T-helper 1 cell treated with Interleukin-12 subunit alpha and Interleukin-12 subunit beta and Interleukin-4 antibody, amounts not matched to agents 30 μg/mL and 1 μg/mL, for 36 hours (primary cell): ENCODE measurements around the gene QSOX2.

Source experiments
- H3K27ac Mint-ChIP-seq: one replicate; pipeline ENCODE4 v1.8.0; 2021; ENCODE audit warnings: mild to moderate bottlenecking, mixed read lengths
- H3K27me3 Mint-ChIP-seq: one replicate; pipeline ENCODE4 v1.8.0; 2021; ENCODE audit warnings: low read depth, mixed read lengths
- H3K36me3 Mint-ChIP-seq: one replicate; pipeline ENCODE4 v1.8.0; 2021; ENCODE audit warnings: low read depth, mixed read lengths
- H3K4me1 Mint-ChIP-seq: one replicate; pipeline ENCODE4 v1.8.0; 2021; ENCODE audit warnings: low read depth, mixed read lengths
- H3K4me3 Mint-ChIP-seq: one replicate; pipeline ENCODE4 v1.8.0; 2021; ENCODE audit warnings: mild to moderate bottlenecking, moderate library complexity, mixed read lengths
- H3K9me3 Mint-ChIP-seq: one replicate; pipeline ENCODE4 v1.8.0; 2021; ENCODE audit warnings: mixed read lengths

Gene QSOX2

GRCh38 chr9:136233868-136234267, 11.7 kb downstream of the QSOX2 start:
- Mint-ChIP-seq H3K4me1 (peaks cover 30% of the 10 kb centered on the region), H3K36me3 (peaks cover 7% of the 10 kb centered on the region), H3K9me3 (no peaks in the 10 kb centered on the region), H3K27ac (peak overlapping the region; percentile 47), H3K27me3 (no peaks in the 10 kb centered on the region), H3K4me3 (no peak overlapping the region)

- peaks cover 7% of the 10 kb centered on the region for H3K36me3 Mint-ChIP-seq
- no peak overlapping the region for H3K4me3 Mint-ChIP-seq
- H3K4me1 Mint-ChIP-seq, result peaks cover 30% of the 10 kb centered on the region
- H3K27ac Mint-ChIP-seq, result peak overlapping the region; percentile 47
- H3K27me3 Mint-ChIP-seq, result no peaks in the 10 kb centered on the region
- H3K9me3 Mint-ChIP-seq, result no peaks in the 10 kb centered on the region
Measured at GRCh38 chr9:136233411-136233810, 12.2 kb downstream of the QSOX2 start.

- H3K4me3 Mint-ChIP-seq, result no peak overlapping the region
- H3K36me3 Mint-ChIP-seq, result peaks cover 7% of the 10 kb centered on the region
- H3K9me3 Mint-ChIP-seq, result no peaks in the 10 kb centered on the region
- H3K4me1 Mint-ChIP-seq, result peaks cover 32% of the 10 kb centered on the region
- no peaks in the 10 kb centered on the region for H3K27me3 Mint-ChIP-seq
- H3K27ac Mint-ChIP-seq, result peak overlapping the region; percentile 94
Measured at GRCh38 chr9:136232969-136233368, 12.6 kb downstream of the QSOX2 start.

GRCh38 chr9:136231478-136232297, 13.9 kb downstream of the QSOX2 start:
- Mint-ChIP-seq H3K9me3 (no peaks in the 10 kb centered on the region), H3K4me1 (peaks cover 33% of the 10 kb centered on the region), H3K27ac (peak overlapping the region; percentile 94), H3K4me3 (peak overlapping the region; percentile 73), H3K36me3 (peaks cover 7% of the 10 kb centered on the region), H3K27me3 (no peaks in the 10 kb centered on the region)

GRCh38 chr9:136230773-136231172, 14.8 kb downstream of the QSOX2 start:
- Mint-ChIP-seq H3K4me1 (peaks cover 33% of the 10 kb centered on the region), H3K27ac (peak overlapping the region; percentile 63), H3K36me3 (peaks cover 7% of the 10 kb centered on the region), H3K27me3 (no peaks in the 10 kb centered on the region), H3K9me3 (no peaks in the 10 kb centered on the region), H3K4me3 (no peak overlapping the region)

GRCh38 chr9:136230365-136230764, 15.2 kb downstream of the QSOX2 start:
- Mint-ChIP-seq H3K9me3 (no peaks in the 10 kb centered on the region), H3K4me3 (no peak overlapping the region), H3K27ac (no peak overlapping the region), H3K4me1 (peaks cover 33% of the 10 kb centered on the region), H3K36me3 (peaks cover 7% of the 10 kb centered on the region), H3K27me3 (no peaks in the 10 kb centered on the region)

GRCh38 chr9:136229096-136230065, 16.2 kb downstream of the QSOX2 start:
- Mint-ChIP-seq H3K27ac (no peak overlapping the region), H3K27me3 (no peaks in the 10 kb centered on the region), H3K36me3 (peaks cover 7% of the 10 kb centered on the region), H3K4me1 (peaks cover 35% of the 10 kb centered on the region), H3K9me3 (no peaks in the 10 kb centered on the region), H3K4me3 (no peak overlapping the region)

- Mint-ChIP-seq H3K4me3 (no peak overlapping the region), H3K27ac (no peak overlapping the region), H3K4me1 (peaks cover 32% of the 10 kb centered on the region), H3K36me3 (peaks cover 8% of the 10 kb centered on the region), H3K27me3 (no peaks in the 10 kb centered on the region), H3K9me3 (no peaks in the 10 kb centered on the region)
Measured at GRCh38 chr9:136228107-136228875, 17.3 kb downstream of the QSOX2 start.

GRCh38 chr9:136226680-136227407, 18.8 kb downstream of the QSOX2 start:
- no peak overlapping the region for H3K4me3 Mint-ChIP-seq
- H3K4me1 Mint-ChIP-seq, result peaks cover 21% of the 10 kb centered on the region
- H3K36me3 Mint-ChIP-seq, result peaks cover 12% of the 10 kb centered on the region

GRCh38 chr9:136225748-136226679, 19.6 kb downstream of the QSOX2 start:
- Mint-ChIP-seq H3K4me1 (peaks cover 14% of the 10 kb centered on the region), H3K4me3 (no peak overlapping the region), H3K9me3 (no peaks in the 10 kb centered on the region), H3K36me3 (peaks cover 15% of the 10 kb centered on the region), H3K27ac (no peak overlapping the region), H3K27me3 (no peaks in the 10 kb centered on the region)

More at GRCh38 chr9:136226680-136227407, 18.8 kb downstream of the QSOX2 start:
- Mint-ChIP-seq H3K27ac (no peak overlapping the region), H3K9me3 (no peaks in the 10 kb centered on the region), H3K27me3 (no peaks in the 10 kb centered on the region)

GRCh38 chr9:136225366-136225747, 20.3 kb downstream of the QSOX2 start:
- no peaks in the 10 kb centered on the region for H3K9me3 Mint-ChIP-seq
- H3K27ac Mint-ChIP-seq, result no peak overlapping the region
- H3K4me3 Mint-ChIP-seq, result no peak overlapping the region
- peaks cover 12% of the 10 kb centered on the region for H3K4me1 Mint-ChIP-seq
- H3K36me3 Mint-ChIP-seq, result peaks cover 12% of the 10 kb centered on the region
- H3K27me3 Mint-ChIP-seq, result no peaks in the 10 kb centered on the region

- no peak overlapping the region for H3K4me3 Mint-ChIP-seq
- no peaks in the 10 kb centered on the region for H3K9me3 Mint-ChIP-seq
- H3K36me3 Mint-ChIP-seq, result peaks cover 12% of the 10 kb centered on the region
- no peaks in the 10 kb centered on the region for H3K27me3 Mint-ChIP-seq
- H3K4me1 Mint-ChIP-seq, result peaks cover 8% of the 10 kb centered on the region
- no peak overlapping the region for H3K27ac Mint-ChIP-seq
Measured at GRCh38 chr9:136223871-136224640, 21.6 kb downstream of the QSOX2 start.
